Measurements from ENCODE around the gene VWC2L.

DNA sequence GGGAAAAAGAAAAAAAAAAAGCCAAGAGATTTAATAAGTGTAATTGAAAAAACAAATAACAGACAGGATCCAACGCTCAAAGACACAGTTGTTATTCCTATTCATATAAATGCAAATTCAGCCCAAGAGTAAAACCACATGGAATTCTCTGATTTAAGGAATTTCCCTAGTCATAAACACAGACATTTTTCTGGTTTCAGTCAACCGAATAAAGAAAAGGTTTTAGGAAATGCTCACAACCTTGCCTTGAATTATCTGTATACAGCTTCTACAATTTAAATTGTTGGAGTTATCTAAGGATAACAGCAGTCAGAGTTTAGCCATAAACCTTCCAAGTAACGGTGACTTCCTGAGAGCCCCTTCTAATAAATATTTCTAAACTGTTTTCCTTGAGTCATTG, 122.7 kb downstream of the VWC2L start:
- TF ChIP-seq CTCF (IDR thresholded peaks at IDR 0.05) (no peak), POLR2A (IDR thresholded peaks at IDR 0.05) (no peak), POLR2AphosphoS5 (IDR thresholded peaks at IDR 0.05) (no peak)
